T47D (cell line): ENCODE measurements around the gene UTP4.

ENCODE experiments used
- DNase-seq, 2 experiments: peaks; one replicate each; pipeline versions ENCODE4 v3.0.0 to v3.0.0-alpha.2; 2011 to 2012; ENCODE audit warnings: low read depth in 1 of 2, low spot score in 1 of 2
- JUND ChIP-seq: IDR thresholded peaks from 2 replicates; pipeline ENCODE4 v1.6.1; 2012; ENCODE audit warnings: low read depth
- in situ Hi-C: cut with HindIII; loops from 2 replicates; pipeline ENCODE4 v1.10.0; 2016; ENCODE audit warnings: low sequenced_read_pairs, low pct_unique_long_range_greater_than_20kb

Gene UTP4

GRCh38 chr16:69132424-69133252, at the start of gene UTP4, which contains the start of gene CHTF8:
TSS of gene UTP4 (plus strand) at chr16:69132649. CDS start at chr16:69133460, 811 bp downstream.
TSS of gene CHTF8 (minus strand) at chr16:69132588. CDS start at chr16:69121458, 11,130 bp downstream.
- DNase-seq = peak; percentile 86 to 89
- in situ Hi-C loops = no loop called here
- no peak for TF ChIP-seq JUND

- in situ Hi-C loops = no loop called here
- DNase-seq = no peak
These were observed 49.0 kb upstream of the UTP4 start for GRCh38 chr16:69083306-69083941.

GRCh38 chr16:69084289-69084688, 48.2 kb upstream of the UTP4 start:
- in situ Hi-C loops = no loop called here

More at GRCh38 chr16:69083306-69083941, 49.0 kb upstream of the UTP4 start:
- TF ChIP-seq JUND = no peak

GRCh38 chr16:69085032-69085695, 47.3 kb upstream of the UTP4 start:
- in situ Hi-C loops = no loop called here
- no peak for DNase-seq
- no peak for TF ChIP-seq JUND

More at GRCh38 chr16:69084289-69084688, 48.2 kb upstream of the UTP4 start:
- no peak for TF ChIP-seq JUND
- DNase-seq = no peak

GRCh38 chr16:69087161-69087581, 45.3 kb upstream of the UTP4 start:
- TF ChIP-seq JUND = no peak
- DNase-seq = peak in 1 of 2 experiments; percentile 22
- in situ Hi-C loops = no loop called here

GRCh38 chr16:69088684-69089083, 43.8 kb upstream of the UTP4 start:
- DNase-seq = no peak
- in situ Hi-C loops = no loop called here
- no peak for TF ChIP-seq JUND

GRCh38 chr16:69089091-69089910, 43.1 kb upstream of the UTP4 start:
- TF ChIP-seq JUND = no peak
- in situ Hi-C loops = no loop called here

GRCh38 chr16:69093974-69094373, 38.5 kb upstream of the UTP4 start:
- no peak for TF ChIP-seq JUND
- in situ Hi-C loops = no loop called here
- DNase-seq = no peak

More at GRCh38 chr16:69089091-69089910, 43.1 kb upstream of the UTP4 start:
- DNase-seq = no peak

- TF ChIP-seq JUND = no peak
- in situ Hi-C loops = no loop called here
- no peak for DNase-seq
These were observed 37.9 kb upstream of the UTP4 start for GRCh38 chr16:69094501-69094900.

GRCh38 chr16:69095193-69095592, 37.3 kb upstream of the UTP4 start:
- in situ Hi-C loops = no loop called here
- no peak for TF ChIP-seq JUND
- no peak for DNase-seq

GRCh38 chr16:69100071-69100691, 32.3 kb upstream of the UTP4 start:
- in situ Hi-C loops = no loop called here
- DNase-seq = no peak
- TF ChIP-seq JUND = no peak
